Activated gamma-delta T cell treated with anti-CD3 and anti-CD28 coated beads, Interleukin-2, amount 50 U/mL, for 16 hours (primary cell): ENCODE measurements around the gene CLIP4.
A peak's percentile ranks its signal among the peaks of the same experiment; 100 is the strongest.
"Not testable (repeated sequence)": the region's sequence is repeated elsewhere in the genome, so short reads cannot be mapped to it uniquely, and the experiment has no call there.

ENCODE experiments used
- DNase-seq: peaks from one replicate; pipeline ENCODE4 v3.0.0-alpha.2; 2020; ENCODE audit warnings: low read depth

The CLIP4 gene

GRCh38 chr2:29104688-29105087, 10.5 kb upstream of the CLIP4 start:
- DNase-seq, result no peak

- DNase-seq, result no peak
These were observed 9.8 kb upstream of the CLIP4 start for GRCh38 chr2:29105375-29105774.

GRCh38 chr2:29106256-29106655, 9.0 kb upstream of the CLIP4 start:
- no peak for DNase-seq

GRCh38 chr2:29106980-29107388, 8.2 kb upstream of the CLIP4 start:
- no peak for DNase-seq

- not testable (repeated sequence) for DNase-seq
These were observed 7.7 kb upstream of the CLIP4 start for GRCh38 chr2:29107547-29107946.

- DNase-seq, result no peak
These were observed 7.0 kb upstream of the CLIP4 start for GRCh38 chr2:29108225-29108624.

- no peak for DNase-seq
These were observed 6.0 kb upstream of the CLIP4 start for GRCh38 chr2:29109246-29109645.

GRCh38 chr2:29110916-29111535, 4.2 kb upstream of the CLIP4 start:
- no peak for DNase-seq

GRCh38 chr2:29112379-29112778, 2.8 kb upstream of the CLIP4 start:
- DNase-seq, result no peak

- no peak for DNase-seq
These were observed 2.1 kb upstream of the CLIP4 start for GRCh38 chr2:29113027-29113686.

- no peak for DNase-seq
These were observed 1.3 kb upstream of the CLIP4 start for GRCh38 chr2:29113891-29114321.

- no peak for DNase-seq
These were observed 649 bp upstream of the CLIP4 start for GRCh38 chr2:29114586-29114945.

- peak; percentile 49 for DNase-seq
These were observed 874 bp downstream of the CLIP4 start for GRCh38 chr2:29115797-29116781.

- DNase-seq, result no peak
These were observed 2.6 kb downstream of the CLIP4 start for GRCh38 chr2:29117636-29118303.

- no peak for DNase-seq
These were observed 4.0 kb downstream of the CLIP4 start for GRCh38 chr2:29119211-29119610.

GRCh38 chr2:29120846-29121245, 5.6 kb downstream of the CLIP4 start:
- no peak for DNase-seq

GRCh38 chr2:29123617-29124349, 8.6 kb downstream of the CLIP4 start:
- DNase-seq, result no peak

- no peak for DNase-seq
These were observed 9.3 kb downstream of the CLIP4 start for GRCh38 chr2:29124504-29124903.

GRCh38 chr2:29129586-29130281, 14.5 kb downstream of the CLIP4 start:
- DNase-seq, result no peak

- DNase-seq, result no peak
These were observed 15.1 kb downstream of the CLIP4 start for GRCh38 chr2:29130295-29130694.

GRCh38 chr2:29134933-29135332, 19.7 kb downstream of the CLIP4 start:
- no peak for DNase-seq
